SJCRH30 (cell line): Measurements from ENCODE around the gene NATD1. TPM values are rescaled to one million over a fixed set of nuclear protein-coding genes. Genes with fewer than 3 reads are reported as not detected.

Experiments
- DNase-seq, 2 experiments: peaks; one replicate each; pipeline ENCODE4 v3.0.0-alpha.2; 2015 to 2020
- H3K27ac ChIP-seq: fragments of 250-450 bp; sonication (Bioruptor Pico); 2 replicates; pipeline ENCODE4 v1.5.1; 2020; ENCODE audit warnings: mild to moderate bottlenecking, moderate library complexity
- H3K27me3 ChIP-seq: fragments of 250-450 bp; sonication (Bioruptor Pico); 2 replicates; pipeline ENCODE4 v1.5.1; 2020; ENCODE audit warnings: mild to moderate bottlenecking, moderate library complexity
- H3K36me3 ChIP-seq: fragments of 250-450 bp; sonication (Bioruptor Pico); 2 replicates; pipeline ENCODE4 v1.5.1; 2020; ENCODE audit warnings: mild to moderate bottlenecking, moderate library complexity
- H3K4me1 ChIP-seq: fragments of 250-450 bp; sonication (Bioruptor Pico); 2 replicates; pipeline ENCODE4 v1.5.1; 2020; ENCODE audit warnings: mild to moderate bottlenecking, moderate library complexity
- H3K4me3 ChIP-seq: fragments of 250-450 bp; sonication (Bioruptor Pico); 2 replicates; pipeline ENCODE4 v1.5.1; 2020; ENCODE audit warnings: mild to moderate bottlenecking, moderate library complexity
- H3K9me3 ChIP-seq: fragments of 250-450 bp; sonication (Bioruptor Pico); replicated peaks from 2 replicates; pipeline ENCODE4 v1.5.1; 2020; ENCODE audit warnings: mild to moderate bottlenecking, moderate library complexity
- total RNA-seq: library from RNA; depleted of rRNA; stranded (reverse); fragments of >200 nt; shearing (Covaris generic); gene quantifications from 2 replicates; pipeline ENCODE4 v1.2.3, GENCODE V29; 2014

Gene NATD1
- total RNA-seq, 1 experiment from 2014 or later, result 5.4 TPM

DNA sequence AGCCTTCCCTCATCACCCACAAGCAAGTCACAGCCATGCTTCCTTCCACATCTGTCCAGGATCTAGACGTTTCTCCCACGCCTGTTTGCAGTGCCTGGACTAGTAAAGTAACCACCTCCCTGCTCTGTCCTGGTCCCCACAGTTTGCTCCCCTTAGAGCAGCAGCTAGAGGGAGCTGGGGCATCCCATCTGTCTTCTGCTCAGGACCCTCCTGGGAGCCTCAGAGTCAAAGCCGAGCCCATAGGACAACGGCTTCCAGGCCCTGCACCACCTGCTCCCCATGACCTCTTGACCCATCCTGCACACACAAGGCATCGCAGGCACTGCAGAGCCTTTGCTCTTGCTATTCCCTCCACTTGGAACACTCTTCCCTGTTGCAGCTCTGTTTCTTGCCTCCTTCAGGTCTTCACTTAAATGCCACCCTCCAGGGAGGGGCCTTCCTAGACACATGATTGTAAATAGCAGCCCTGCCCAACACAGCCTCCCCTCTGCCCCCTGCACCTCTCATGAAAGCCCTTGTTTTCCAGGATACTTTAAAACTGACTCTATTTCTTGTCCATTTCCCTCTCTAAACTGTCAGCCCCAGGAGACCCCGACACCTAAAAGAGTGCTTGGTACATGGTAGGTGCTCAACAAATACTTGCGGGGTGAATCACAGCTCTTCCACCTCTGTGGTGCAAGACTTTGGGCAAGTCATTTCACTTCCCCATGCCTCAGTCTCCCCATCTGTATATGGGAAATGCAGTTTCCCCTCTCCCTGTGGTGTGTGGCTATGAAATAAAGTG, 3.1 kb downstream of the NATD1 start:
- no peak overlapping the region for H3K27ac ChIP-seq
- H3K27me3 ChIP-seq, result peaks cover 13% of the 10 kb centered on the region; the same call in 1 of the 2 replicates
- peak; percentile 52 to 59 for DNase-seq
- H3K36me3 ChIP-seq, result no peaks in the 10 kb centered on the region
- H3K4me1 ChIP-seq, result peaks cover 11% of the 10 kb centered on the region; the same call in 1 of the 2 replicates
- H3K4me3 ChIP-seq, result no peak overlapping the region
- H3K9me3 ChIP-seq, result no peaks in the 10 kb centered on the region

DNA sequence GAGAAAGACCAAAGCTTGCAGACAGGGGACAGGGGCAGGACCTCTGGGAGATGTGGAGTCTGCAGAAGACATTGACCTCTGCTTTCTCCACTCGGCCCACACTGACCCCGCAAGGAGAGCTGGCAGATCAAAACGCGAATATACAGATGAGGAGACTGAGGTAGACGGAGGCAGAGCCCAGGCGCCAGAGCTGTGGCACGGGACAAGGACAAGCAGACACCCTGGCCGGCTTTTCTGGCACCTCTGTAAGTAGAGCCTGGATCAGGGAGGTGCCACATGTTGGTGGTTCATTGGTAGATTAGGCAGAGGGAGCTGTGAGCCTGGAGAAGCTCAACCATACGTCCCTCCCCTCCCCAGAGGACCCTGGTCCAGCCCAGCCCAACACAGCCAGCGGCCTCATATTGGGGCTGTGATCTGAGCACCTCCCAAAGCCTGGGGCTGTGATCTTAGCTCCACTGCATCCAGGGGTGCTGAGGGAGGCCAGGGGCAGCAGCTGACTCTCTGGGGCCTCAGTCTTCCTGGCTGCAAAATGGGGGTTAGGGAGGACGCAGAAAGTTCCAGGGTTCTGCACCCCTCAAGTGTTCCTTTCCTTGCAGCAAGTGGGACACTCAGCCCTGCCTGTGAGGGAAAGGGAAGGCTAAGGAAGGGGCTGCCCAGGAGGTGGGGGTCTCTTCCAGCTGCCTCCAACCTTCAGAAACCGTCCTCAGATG, 4.0 kb downstream of the NATD1 start:
- no peak overlapping the region for H3K27ac ChIP-seq
- H3K27me3 ChIP-seq, result peaks cover 5% of the 10 kb centered on the region; the same call in 1 of the 2 replicates
- peaks cover 11% of the 10 kb centered on the region; the same call in 1 of the 2 replicates for H3K4me1 ChIP-seq
- no peaks in the 10 kb centered on the region for H3K9me3 ChIP-seq
- no peak for DNase-seq
- H3K4me3 ChIP-seq, result no peak overlapping the region
- no peaks in the 10 kb centered on the region for H3K36me3 ChIP-seq

- Histone ChIP-seq H3K27me3 (peaks cover 4% of the 10 kb centered on the region; the same call in 1 of the 2 replicates), H3K9me3 (no peaks in the 10 kb centered on the region), H3K36me3 (no peaks in the 10 kb centered on the region), H3K27ac (no peak overlapping the region), H3K4me3 (no peak overlapping the region), H3K4me1 (peaks cover 7% of the 10 kb centered on the region; the same call in 1 of the 2 replicates)
- DNase-seq, result no peak
These were observed 4.7 kb downstream of the NATD1 start for GRCh38 chr17:21248500-21248899.

- Histone ChIP-seq H3K9me3 (no peaks in the 10 kb centered on the region), H3K4me1 (peaks cover 7% of the 10 kb centered on the region; the same call in 1 of the 2 replicates), H3K4me3 (no peak overlapping the region), H3K27me3 (peaks cover 4% of the 10 kb centered on the region; the same call in 1 of the 2 replicates), H3K36me3 (no peaks in the 10 kb centered on the region), H3K27ac (no peak overlapping the region)
- DNase-seq, result no peak
These were observed 5.5 kb downstream of the NATD1 start for GRCh38 chr17:21247552-21248258.

GRCh38 chr17:21246698-21247097, 6.5 kb downstream of the NATD1 start:
- Histone ChIP-seq H3K4me1 (no peaks in the 10 kb centered on the region), H3K27ac (no peak overlapping the region)

DNA sequence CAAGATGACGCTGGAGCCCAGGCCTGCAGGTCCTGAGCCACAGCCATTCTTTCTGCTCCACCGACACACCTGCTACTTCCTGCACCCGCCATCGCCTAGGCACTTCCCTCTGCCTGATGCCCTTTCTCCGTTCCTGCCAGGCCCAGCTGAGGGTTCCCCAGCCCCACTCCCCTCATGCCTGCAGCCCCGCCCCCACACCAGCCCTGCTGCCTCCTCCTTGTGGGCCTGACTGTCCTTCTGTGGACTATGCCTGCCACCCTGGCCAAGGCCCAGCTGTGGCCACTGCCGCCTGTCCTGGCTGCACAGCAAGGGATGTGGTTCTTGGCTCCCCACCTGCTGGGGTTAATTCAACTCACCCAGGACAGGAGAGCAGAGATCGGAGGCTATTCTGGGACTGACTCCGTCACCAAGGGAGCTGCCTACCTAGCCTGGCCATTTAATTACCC, 7.5 kb downstream of the NATD1 start:
- Histone ChIP-seq H3K36me3 (no peaks in the 10 kb centered on the region), H3K9me3 (no peaks in the 10 kb centered on the region), H3K4me1 (no peaks in the 10 kb centered on the region), H3K27me3 (no peaks in the 10 kb centered on the region), H3K4me3 (no peak overlapping the region), H3K27ac (no peak overlapping the region)
- DNase-seq, result no peak

More at GRCh38 chr17:21246698-21247097, 6.5 kb downstream of the NATD1 start:
- DNase-seq, result no peak
- no peak overlapping the region for H3K4me3 ChIP-seq
- H3K27me3 ChIP-seq, result no peaks in the 10 kb centered on the region
- H3K9me3 ChIP-seq, result no peaks in the 10 kb centered on the region
- no peaks in the 10 kb centered on the region for H3K36me3 ChIP-seq

GRCh38 chr17:21243516-21244303, 9.5 kb downstream of the NATD1 start:
- H3K9me3 ChIP-seq, result no peaks in the 10 kb centered on the region
- H3K4me3 ChIP-seq, result no peak overlapping the region
- H3K27me3 ChIP-seq, result no peaks in the 10 kb centered on the region
- no peaks in the 10 kb centered on the region for H3K36me3 ChIP-seq
- no peak for DNase-seq
- H3K27ac ChIP-seq, result no peak overlapping the region
- H3K4me1 ChIP-seq, result no peaks in the 10 kb centered on the region

- no peak overlapping the region for H3K27ac ChIP-seq
- DNase-seq, result no peak
- no peak overlapping the region for H3K4me3 ChIP-seq
- no peaks in the 10 kb centered on the region for H3K27me3 ChIP-seq
- no peaks in the 10 kb centered on the region for H3K36me3 ChIP-seq
- no peaks in the 10 kb centered on the region for H3K9me3 ChIP-seq
- no peaks in the 10 kb centered on the region for H3K4me1 ChIP-seq
These were observed 10.3 kb downstream of the NATD1 start for GRCh38 chr17:21242780-21243515.

GRCh38 chr17:21242026-21242697, 11.0 kb downstream of the NATD1 start:
- H3K27me3 ChIP-seq, result no peaks in the 10 kb centered on the region
- H3K36me3 ChIP-seq, result no peaks in the 10 kb centered on the region
- no peaks in the 10 kb centered on the region for H3K4me1 ChIP-seq
- no peak overlapping the region for H3K27ac ChIP-seq
- H3K4me3 ChIP-seq, result no peak overlapping the region
- no peak for DNase-seq
- no peaks in the 10 kb centered on the region for H3K9me3 ChIP-seq

- no peaks in the 10 kb centered on the region for H3K27me3 ChIP-seq
- H3K9me3 ChIP-seq, result no peaks in the 10 kb centered on the region
- no peak for DNase-seq
- no peak overlapping the region for H3K4me3 ChIP-seq
- no peaks in the 10 kb centered on the region for H3K36me3 ChIP-seq
- no peaks in the 10 kb centered on the region for H3K4me1 ChIP-seq
- no peak overlapping the region for H3K27ac ChIP-seq
These were observed 11.6 kb downstream of the NATD1 start for GRCh38 chr17:21241564-21241963.

DNA sequence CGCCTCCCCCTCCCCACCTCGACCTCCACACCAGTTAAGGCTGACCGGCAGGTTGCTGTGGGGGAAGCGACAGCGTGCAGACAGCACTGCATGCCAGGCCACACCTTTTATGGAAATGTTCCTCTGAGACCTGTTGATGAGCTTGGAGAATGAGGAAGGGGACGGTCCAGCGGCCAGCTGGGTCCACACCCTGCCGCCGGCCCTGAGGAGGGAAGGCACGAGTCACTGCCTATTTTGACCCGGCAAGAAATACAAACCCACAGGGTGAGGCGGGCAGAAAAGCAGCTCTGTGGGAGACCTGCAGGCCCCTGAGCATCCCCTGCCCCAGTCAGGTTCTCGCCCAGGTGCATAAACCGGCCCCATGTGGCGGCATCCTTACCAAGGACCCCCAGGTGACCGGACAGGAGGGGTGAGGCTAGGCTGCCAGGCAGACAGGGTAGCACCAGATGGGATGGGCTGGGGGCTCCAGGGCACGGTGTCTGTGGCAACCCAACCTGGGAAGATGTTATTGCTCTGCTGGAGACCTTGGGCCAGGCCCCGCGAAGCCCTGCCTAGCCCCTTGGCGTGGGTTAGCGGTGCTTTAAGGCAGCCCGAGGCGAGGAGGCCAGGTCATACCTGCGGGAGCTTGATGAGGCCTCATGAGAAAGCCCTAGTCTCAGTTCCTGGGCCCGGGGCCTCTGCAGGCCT, 12.7 kb downstream of the NATD1 start:
- no peaks in the 10 kb centered on the region for H3K36me3 ChIP-seq
- no peaks in the 10 kb centered on the region for H3K4me1 ChIP-seq
- DNase-seq, result no peak

DNA sequence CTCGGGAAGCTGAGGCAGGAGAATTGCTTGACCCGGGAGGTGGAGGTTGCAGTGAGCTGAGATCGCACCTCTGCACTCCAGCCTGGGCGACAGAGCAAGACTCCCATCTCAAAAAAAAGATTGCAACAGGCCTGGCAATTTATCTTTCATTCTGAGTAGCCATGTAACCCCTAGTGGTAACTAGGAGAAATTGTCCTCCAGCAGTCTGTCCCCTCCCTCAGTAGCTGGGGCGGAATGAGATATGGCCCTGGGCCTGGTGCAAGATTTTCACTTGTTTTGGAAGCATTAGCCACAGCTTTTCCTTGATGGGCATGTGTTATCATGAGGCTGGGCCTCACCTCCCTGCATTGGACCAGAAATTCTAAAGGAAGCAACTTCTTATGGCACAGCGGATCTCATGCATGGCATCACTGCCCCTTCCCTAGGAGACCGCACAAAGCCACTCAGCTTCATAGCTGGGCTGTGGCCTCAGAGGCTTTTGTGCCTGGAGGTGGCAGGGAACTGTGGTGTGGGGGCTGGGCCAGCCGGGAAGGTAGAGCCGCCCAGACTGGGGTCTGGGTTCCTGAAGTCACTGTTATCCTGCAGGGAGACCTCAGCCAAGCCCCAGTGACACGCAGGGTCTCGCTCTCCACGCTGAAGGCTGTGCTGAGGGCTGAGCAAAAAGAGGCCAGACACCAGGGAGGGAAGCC, 13.4 kb downstream of the NATD1 start:
- no peak overlapping the region for H3K27ac ChIP-seq
- no peaks in the 10 kb centered on the region for H3K27me3 ChIP-seq
- DNase-seq, result peak in 1 of 2 experiments; percentile 51
- no peaks in the 10 kb centered on the region for H3K4me1 ChIP-seq
- H3K9me3 ChIP-seq, result no peaks in the 10 kb centered on the region
- no peak overlapping the region for H3K4me3 ChIP-seq
- H3K36me3 ChIP-seq, result no peaks in the 10 kb centered on the region

More for the DNA sequence above, 12.7 kb downstream of the NATD1 start:
- H3K9me3 ChIP-seq, result no peaks in the 10 kb centered on the region
- no peaks in the 10 kb centered on the region for H3K27me3 ChIP-seq
- H3K27ac ChIP-seq, result no peak overlapping the region
- no peak overlapping the region for H3K4me3 ChIP-seq
